NT2/D1 (cell line): ENCODE data around the gene NAA10.
A peak's percentile ranks its signal among the peaks of the same experiment; 100 is the strongest.

Experiments
- DNase-seq: peaks from one replicate; pipeline ENCODE4 v3.0.0-alpha.2; 2011; ENCODE audit warnings: low read depth, low spot score
- H3K27me3 ChIP-seq: 2 replicates; pipeline ENCODE4 v1.6.0; 2011; ENCODE audit warnings: mild to moderate bottlenecking; ENCODE audit not compliant: insufficient read length, insufficient read depth
- H3K36me3 ChIP-seq: 2 replicates; pipeline ENCODE4 v1.6.1; 2011; ENCODE audit warnings: mild to moderate bottlenecking, low read length, mixed read lengths; ENCODE audit not compliant: insufficient read depth, insufficient read length
- H3K4me1 ChIP-seq: 2 replicates; pipeline ENCODE4 v1.5.1; 2011; ENCODE audit not compliant: insufficient read depth, insufficient read length
- H3K4me3 ChIP-seq: 2 replicates; pipeline ENCODE4 v1.5.1; 2011; ENCODE audit warnings: low read depth; ENCODE audit not compliant: insufficient read length
- H3K9ac ChIP-seq: 2 replicates; pipeline ENCODE4 v1.6.0; 2011; ENCODE audit warnings: low read depth; ENCODE audit not compliant: insufficient read length
- H3K9me3 ChIP-seq: 2 replicates; pipeline ENCODE4 v1.5.1; 2011; ENCODE audit warnings: mild to moderate bottlenecking, low read length; ENCODE audit not compliant: insufficient read depth
- SUZ12 ChIP-seq: IDR thresholded peaks from 2 replicates; pipeline ENCODE4 v1.6.1; 2011; ENCODE audit not compliant: insufficient read length, insufficient read depth; ENCODE audit errors: extremely low read depth
- YY1 ChIP-seq: IDR thresholded peaks from 2 replicates; pipeline ENCODE4 v1.6.1; 2011; ENCODE audit not compliant: insufficient read length, insufficient read depth
- ZNF274 ChIP-seq: IDR thresholded peaks from 2 replicates; pipeline ENCODE4 v1.6.1; 2011; ENCODE audit warnings: mild to moderate bottlenecking, low read depth, low read length

Gene NAA10

DNA sequence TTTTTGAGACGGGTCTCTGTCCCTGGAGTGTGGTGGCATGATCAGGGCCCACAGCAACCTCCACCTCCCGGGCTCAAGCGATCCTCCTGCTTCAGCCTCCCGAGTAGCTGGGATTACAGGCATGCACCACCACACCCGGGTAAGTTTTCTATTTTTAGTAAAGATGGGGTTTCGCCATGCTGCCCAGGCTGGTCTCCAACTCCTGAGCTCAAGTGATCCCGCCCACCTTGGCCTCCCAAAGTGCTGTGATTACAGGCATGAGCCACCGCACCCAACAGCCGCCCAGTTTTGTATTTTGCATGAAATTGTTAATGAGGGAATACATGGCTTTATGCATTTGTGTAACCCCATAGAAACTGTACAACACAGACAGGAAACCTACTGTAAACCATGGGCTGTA is 6.0 kb downstream of the NAA10 start:
- TF ChIP-seq YY1 (no peak), SUZ12 (no peak), ZNF274 (no peak)
- Histone ChIP-seq H3K27me3 (no peaks in the 10 kb centered on the region), H3K36me3 (peaks cover 35% of the 10 kb centered on the region), H3K4me3 (no peak overlapping the region), H3K9me3 (no peaks in the 10 kb centered on the region), H3K4me1 (no peaks in the 10 kb centered on the region), H3K9ac (no peak overlapping the region)
- no peak for DNase-seq

DNA sequence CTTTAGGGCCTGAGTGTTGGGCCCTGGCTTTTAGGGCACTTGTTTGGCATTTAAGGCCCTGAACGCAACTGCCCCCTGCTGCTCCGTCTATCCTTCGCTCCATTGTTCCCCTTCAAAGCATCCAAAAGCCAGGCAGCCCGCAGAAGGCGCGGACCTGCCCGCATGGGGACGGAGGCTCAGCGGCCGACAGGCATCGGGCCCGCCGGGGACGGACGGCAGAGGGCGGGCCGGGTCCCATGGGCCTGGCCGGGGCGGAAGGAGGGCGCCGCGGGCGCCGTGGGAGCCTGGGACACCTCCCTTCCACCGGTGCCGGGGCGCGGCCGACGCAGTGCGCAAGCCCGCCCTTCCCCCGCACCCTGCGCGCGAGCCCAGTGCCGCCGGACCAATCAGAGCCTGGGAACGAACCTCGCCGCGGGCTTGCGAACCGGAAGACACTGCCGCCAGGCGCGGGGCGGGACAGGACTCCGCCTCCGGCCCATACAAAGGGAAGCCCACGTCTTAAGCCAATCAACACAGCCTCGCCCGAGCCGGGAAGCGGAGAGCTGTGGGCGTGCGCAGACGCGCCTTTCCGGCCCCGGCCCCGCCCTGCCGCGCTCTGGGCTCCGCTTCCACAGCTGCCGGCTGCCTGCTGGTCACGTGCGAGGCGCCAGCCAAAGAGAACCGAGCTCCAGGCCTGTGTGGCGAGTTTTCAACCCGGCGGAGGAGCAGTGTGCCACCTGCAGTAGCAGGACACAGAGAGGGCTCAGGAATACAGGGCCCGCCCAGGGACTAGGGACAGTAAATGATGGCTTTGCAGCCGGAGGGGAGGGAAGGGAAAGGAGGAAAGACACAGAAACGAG is 6.7 kb downstream of the NAA10 start:
- Histone ChIP-seq H3K9me3 (no peaks in the 10 kb centered on the region), H3K27me3 (no peaks in the 10 kb centered on the region), H3K36me3 (peaks cover 35% of the 10 kb centered on the region), H3K4me3 (peak overlapping the region; percentile 50), H3K9ac (peak overlapping the region; percentile 76), H3K4me1 (no peaks in the 10 kb centered on the region)
- no peak for TF ChIP-seq SUZ12
- no peak for TF ChIP-seq ZNF274
- no peak for TF ChIP-seq YY1
- peak; percentile 87 for DNase-seq

DNA sequence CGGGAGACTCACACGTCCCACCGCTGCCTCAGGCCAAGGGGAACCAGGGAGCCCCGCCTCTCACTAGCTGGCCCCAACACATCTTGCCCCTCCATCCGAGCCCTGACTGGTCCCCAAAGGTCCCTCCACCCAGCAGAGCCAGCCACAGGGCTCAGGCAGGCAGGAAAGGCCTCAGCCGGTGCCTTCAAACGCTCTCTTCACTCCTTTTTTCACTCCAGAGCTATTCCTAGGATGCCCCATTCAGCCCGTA is 7.2 kb downstream of the NAA10 start:
- Histone ChIP-seq H3K4me1 (no peaks in the 10 kb centered on the region), H3K4me3 (peak overlapping the region; percentile 50), H3K27me3 (no peaks in the 10 kb centered on the region), H3K9me3 (no peaks in the 10 kb centered on the region), H3K9ac (peak overlapping the region; percentile 76), H3K36me3 (peaks cover 33% of the 10 kb centered on the region)
- DNase-seq, result no peak
- no peak for TF ChIP-seq SUZ12
- no peak for TF ChIP-seq ZNF274
- no peak for TF ChIP-seq YY1

DNA sequence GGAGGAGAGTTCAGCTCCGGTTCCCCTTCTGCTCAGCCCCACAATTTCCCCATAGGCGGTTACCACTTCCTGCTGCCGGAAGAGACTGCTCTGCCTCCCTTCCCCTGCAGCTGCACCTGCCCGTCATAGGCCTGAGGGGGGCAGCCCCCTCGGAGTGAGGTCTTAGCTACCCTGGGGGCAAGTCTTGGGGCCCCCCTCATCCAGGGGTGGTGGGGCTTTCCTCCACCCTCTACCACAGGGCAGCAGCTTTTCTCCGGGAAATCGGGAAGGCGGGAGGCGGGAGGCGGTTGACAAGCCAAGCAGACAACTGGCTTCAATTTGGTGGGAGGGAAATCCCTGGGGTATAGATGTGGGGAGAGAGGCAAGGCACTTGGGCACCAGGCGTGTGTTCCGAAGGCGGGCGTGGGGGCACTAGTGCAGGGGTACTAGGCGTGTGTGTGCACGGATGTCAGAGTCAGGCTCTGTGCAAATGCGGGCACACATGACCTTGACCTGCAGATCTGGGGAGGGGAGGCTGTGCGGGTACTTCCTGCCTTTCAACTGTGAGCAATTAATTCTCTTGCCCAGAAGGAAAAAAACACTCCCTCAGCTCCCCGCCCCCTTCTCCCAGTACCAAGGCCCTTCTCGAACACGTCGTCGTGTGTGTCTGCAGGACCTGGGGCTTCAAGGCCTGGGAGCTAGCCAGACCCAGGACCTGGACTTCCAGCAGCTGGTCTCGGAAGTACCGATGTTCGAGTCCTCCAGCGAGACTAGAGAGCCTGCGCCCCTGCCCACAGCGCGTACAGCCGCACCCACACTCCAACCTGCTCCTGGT is 7.8 kb downstream of the NAA10 start:
- TF ChIP-seq SUZ12 (no peak), ZNF274 (no peak), YY1 (no peak)
- Histone ChIP-seq H3K36me3 (peaks cover 28% of the 10 kb centered on the region), H3K27me3 (no peaks in the 10 kb centered on the region), H3K9me3 (no peaks in the 10 kb centered on the region), H3K9ac (peak overlapping the region; percentile 76), H3K4me1 (no peaks in the 10 kb centered on the region), H3K4me3 (peak overlapping the region; percentile 50)
- DNase-seq, result no peak

DNA sequence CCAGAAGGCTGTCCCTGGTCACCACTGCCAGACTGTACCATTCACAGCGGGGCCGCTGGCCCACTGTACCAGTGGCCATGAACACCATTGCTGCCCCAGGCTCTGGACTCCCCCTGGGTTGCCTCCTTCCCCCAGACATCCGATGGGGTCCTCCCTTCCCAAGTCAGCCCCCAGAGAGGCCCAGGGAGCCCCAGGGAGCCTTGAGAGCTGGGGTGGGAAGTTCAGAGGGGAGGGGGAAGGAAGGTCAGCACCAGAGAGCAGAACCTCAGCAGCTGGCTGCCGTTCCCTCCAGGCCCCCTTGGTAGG is 8.3 kb downstream of the NAA10 start:
- H3K4me1 ChIP-seq, result no peaks in the 10 kb centered on the region
- no peaks in the 10 kb centered on the region for H3K9me3 ChIP-seq
- peak overlapping the region; percentile 43 for H3K4me3 ChIP-seq
- no peak for DNase-seq
- no peak for TF ChIP-seq ZNF274
- TF ChIP-seq YY1, result no peak
- TF ChIP-seq SUZ12, result no peak
- peaks cover 23% of the 10 kb centered on the region for H3K36me3 ChIP-seq
- no peaks in the 10 kb centered on the region for H3K27me3 ChIP-seq
- H3K9ac ChIP-seq, result peak overlapping the region; percentile 76

DNA sequence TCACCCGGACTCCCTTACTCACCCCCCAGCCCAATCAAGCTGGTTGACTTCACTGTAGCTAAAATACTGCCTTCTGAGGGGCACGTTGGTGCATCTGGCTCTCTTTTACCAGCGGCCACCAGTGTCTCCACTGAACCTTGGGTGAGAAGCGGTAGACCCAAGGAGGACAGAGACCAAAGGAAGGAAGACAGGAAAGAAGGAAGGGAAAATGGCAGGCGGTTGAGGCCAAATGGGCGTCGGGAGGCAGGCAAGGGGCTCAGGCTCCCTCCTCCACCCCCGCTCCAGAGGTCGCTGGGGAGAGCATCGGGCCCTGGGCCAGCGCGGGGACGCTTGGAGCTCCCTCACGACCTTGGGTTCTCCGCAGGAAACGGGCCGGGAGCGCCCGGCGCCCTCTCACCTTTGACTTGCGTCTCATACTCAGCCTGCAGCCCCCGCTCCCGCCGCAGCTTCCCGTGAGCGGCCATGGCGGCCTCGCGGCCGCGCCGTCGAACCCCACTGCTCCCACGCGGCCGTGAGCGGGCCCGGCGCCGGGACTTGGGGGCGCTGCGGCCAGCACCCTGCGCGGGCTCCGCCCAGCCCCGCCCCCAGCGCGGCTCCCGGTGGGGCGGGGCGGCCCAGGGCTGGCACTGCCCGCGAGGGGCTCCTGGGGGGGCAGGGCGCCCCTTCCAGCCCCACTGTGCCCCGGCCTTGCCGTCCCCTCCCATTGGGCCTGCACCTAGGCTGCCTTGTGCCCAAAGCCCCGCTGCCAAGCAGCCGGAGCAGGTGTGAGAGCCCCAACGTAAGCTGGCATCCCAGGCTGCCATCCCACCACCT is 8.9 kb downstream of the NAA10 start, which contains the start of gene ARHGAP4:
Gene ARHGAP4 (minus strand): TSS at position 526 of the 813 bp plus-strand sequence. CDS start 62 bp downstream, at position 464.
- TF ChIP-seq YY1 (no peak), SUZ12 (no peak), ZNF274 (no peak)
- H3K4me3 ChIP-seq, result peak within 1 kb of the TSS; percentile 50
- DNase-seq, result no peak
- H3K9ac ChIP-seq, result peak within 1 kb of the TSS; percentile 82
- no peaks in the 10 kb centered on the region for H3K9me3 ChIP-seq
- H3K36me3 ChIP-seq, result peaks cover 17% of the 10 kb centered on the region
- H3K27me3 ChIP-seq, result no peaks in the 10 kb centered on the region
- no peaks in the 10 kb centered on the region for H3K4me1 ChIP-seq
